ENCODE data around the gene PDIA6.

The PDIA6 gene

GRCh38 chr2:10777111-10777841, 35.3 kb downstream of the PDIA6 start:
- DNase-seq (ENCODE audit: low read depth): no peak
- TF ChIP-seq CTCF (conservative IDR thresholded peaks at IDR 0.05; ENCODE audit: control insufficient read depth, insufficient read depth, low read depth, low read length): no peak
- H3K4me3 ChIP-seq (ENCODE audit: control insufficient read depth, low read depth, low read length): no peak overlapping the region

- DNase-seq (ENCODE audit: low read depth): no peak
- H3K4me3 ChIP-seq (ENCODE audit: control insufficient read depth, low read depth, low read length): no peak overlapping the region
- no peak for TF ChIP-seq CTCF (conservative IDR thresholded peaks at IDR 0.05; ENCODE audit: control insufficient read depth, insufficient read depth, low read depth, low read length)
Measured at GRCh38 chr2:10776231-10776977, 36.2 kb downstream of the PDIA6 start.

- no peak for DNase-seq (ENCODE audit: low read depth)
- no peak for TF ChIP-seq CTCF (conservative IDR thresholded peaks at IDR 0.05; ENCODE audit: control insufficient read depth, insufficient read depth, low read depth, low read length)
- no peak overlapping the region for H3K4me3 ChIP-seq (ENCODE audit: control insufficient read depth, low read depth, low read length)
Measured at GRCh38 chr2:10775831-10776230, 36.8 kb downstream of the PDIA6 start.

GRCh38 chr2:10775021-10775780, 37.4 kb downstream of the PDIA6 start:
- no peak for DNase-seq (ENCODE audit: low read depth)
- no peak for TF ChIP-seq CTCF (conservative IDR thresholded peaks at IDR 0.05; ENCODE audit: control insufficient read depth, insufficient read depth, low read depth, low read length)
- no peak overlapping the region for H3K4me3 ChIP-seq (ENCODE audit: control insufficient read depth, low read depth, low read length)

GRCh38 chr2:10774394-10774793, 38.2 kb downstream of the PDIA6 start:
- H3K4me3 ChIP-seq (ENCODE audit: control insufficient read depth, low read depth, low read length): no peak overlapping the region
- no peak for TF ChIP-seq CTCF (conservative IDR thresholded peaks at IDR 0.05; ENCODE audit: control insufficient read depth, insufficient read depth, low read depth, low read length)
- no peak for DNase-seq (ENCODE audit: low read depth)

- no peak overlapping the region for H3K4me3 ChIP-seq (ENCODE audit: control insufficient read depth, low read depth, low read length)
- no peak for DNase-seq (ENCODE audit: low read depth)
- no peak for TF ChIP-seq CTCF (conservative IDR thresholded peaks at IDR 0.05; ENCODE audit: control insufficient read depth, insufficient read depth, low read depth, low read length)
Measured at GRCh38 chr2:10773821-10774341, 38.7 kb downstream of the PDIA6 start.
